SU-DHL-6 (cell line): ENCODE results near the gene TAF12.

Experiments used
- H2AFZ ChIP-seq: fragments of 200-600 bp; sonication (generic); 2 replicates; pipeline ENCODE4 v1.6.1; 2014; ENCODE audit warnings: low read depth, mild to moderate bottlenecking, moderate library complexity, mixed read lengths, antibody characterized with exemption, low read length; ENCODE audit not compliant: severe bottlenecking
- H3F3A ChIP-seq: fragments of 200-600 bp; shearing (Covaris generic); 2 replicates; pipeline ENCODE4 v1.6.0; 2016; ENCODE audit warnings: antibody characterized with exemption, mild to moderate bottlenecking; ENCODE audit not compliant: insufficient read depth
- H3K27ac ChIP-seq: fragments of 200-600 bp; sonication (generic); 2 replicates; pipeline ENCODE4 v1.5.1; 2016; ENCODE audit warnings: low read depth, mild to moderate bottlenecking, low read length, moderate library complexity, mixed read lengths
- H3K27me3 ChIP-seq: fragments of 200-600 bp; sonication (generic), shearing (Covaris generic); 2 replicates; pipeline ENCODE4 v1.6.0; 2014; ENCODE audit warnings: mild to moderate bottlenecking, low read length
- H3K36me3 ChIP-seq: fragments of 200-600 bp; sonication (generic); 2 replicates; pipeline ENCODE4 v1.6.1; 2014; ENCODE audit warnings: mild to moderate bottlenecking, low read length, mixed read lengths
- H3K4me2 ChIP-seq: fragments of 300-600, 200-600 bp; shearing (Covaris generic), sonication (generic); 2 replicates; pipeline ENCODE4 v1.6.0; 2014; ENCODE audit warnings: low read length, low read depth, mild to moderate bottlenecking; ENCODE audit not compliant: poor library complexity, severe bottlenecking
- H3K4me3 ChIP-seq: fragments of 200-600 bp; sonication (generic); 2 replicates; pipeline ENCODE4 v1.5.1; 2014; ENCODE audit warnings: antibody characterized with exemption, low read length, mild to moderate bottlenecking, mixed read lengths; ENCODE audit not compliant: insufficient read depth, poor library complexity, severe bottlenecking
- H3K79me2 ChIP-seq: fragments of 200-600 bp; sonication (generic); 2 replicates; pipeline ENCODE4 v1.6.1; 2014; ENCODE audit warnings: mild to moderate bottlenecking, low read length, moderate library complexity; ENCODE audit not compliant: insufficient read depth
- H3K9ac ChIP-seq: fragments of 200-600 bp; sonication (generic); 2 replicates; pipeline ENCODE4 v1.7.0; 2014; ENCODE audit warnings: mild to moderate bottlenecking, low read length
- H3K9me2 ChIP-seq: fragments of 200-600 bp; sonication (generic); replicated peaks from 2 replicates; pipeline ENCODE4 v1.6.1; 2014; ENCODE audit warnings: low read length; ENCODE audit not compliant: insufficient read depth
- H3K9me3 ChIP-seq: fragments of 200-600 bp; sonication (generic); 2 replicates; pipeline ENCODE4 v1.6.1; 2014; ENCODE audit warnings: low read length, mixed read lengths; ENCODE audit not compliant: insufficient read depth
- H4K20me1 ChIP-seq: fragments of 200-600 bp; sonication (generic); 2 replicates; pipeline ENCODE4 v1.6.1; 2014; ENCODE audit warnings: low read depth, mild to moderate bottlenecking, antibody characterized with exemption, low read length, moderate library complexity, mixed read lengths
- CTCF ChIP-seq: fragments of 200-600 bp; sonication (generic); IDR thresholded peaks from one replicate; pipeline ENCODE4 v1.5.1; 2017; ENCODE audit warnings: antibody characterized with exemption, mild to moderate bottlenecking, low read length, moderate library complexity; ENCODE audit not compliant: insufficient read depth, poor library complexity, severe bottlenecking
- EZH2phosphoT487 ChIP-seq: fragments of 200-600 bp; sonication (generic), shearing (Covaris generic); conservative IDR thresholded peaks from 2 replicates; pipeline ENCODE4 v1.6.1; 2018; ENCODE audit warnings: mild to moderate bottlenecking, antibody characterized with exemption, low read length, moderate library complexity, mixed read lengths

The TAF12 gene

GRCh38 chr1:28668956-28669723 lies 26.3 kb upstream of the TAF12 start:
- no peaks in the 10 kb centered on the region for H3K27me3 ChIP-seq
- no peaks in the 10 kb centered on the region for H3K36me3 ChIP-seq
- TF ChIP-seq CTCF (no peak), EZH2phosphoT487 (no peak)
- H2AFZ ChIP-seq = peak overlapping the region; percentile 20
- H3K9ac ChIP-seq = peak overlapping the region; percentile 100
- peak overlapping the region; percentile 99 for H3K27ac ChIP-seq
- peak overlapping the region; percentile 92 for H3K4me2 ChIP-seq
- H3F3A ChIP-seq = peaks cover 17% of the 10 kb centered on the region
- no peaks in the 10 kb centered on the region for H4K20me1 ChIP-seq
- H3K9me3 ChIP-seq = no peaks in the 10 kb centered on the region
- H3K79me2 ChIP-seq = peaks cover 35% of the 10 kb centered on the region
- peak overlapping the region; percentile 93 for H3K4me3 ChIP-seq
- no peaks in the 10 kb centered on the region for H3K9me2 ChIP-seq

- Histone ChIP-seq H3K79me2 (peaks cover 31% of the 10 kb centered on the region), H3K27me3 (no peaks in the 10 kb centered on the region), H3K4me2 (peak within 1 kb of the TSS; percentile 92), H3K36me3 (no peaks in the 10 kb centered on the region), H4K20me1 (no peaks in the 10 kb centered on the region), H3K9me2 (no peaks in the 10 kb centered on the region), H3K9ac (peak within 1 kb of the TSS; percentile 100), H3F3A (peaks cover 17% of the 10 kb centered on the region), H3K9me3 (no peaks in the 10 kb centered on the region), H2AFZ (peak within 1 kb of the TSS; percentile 49), H3K27ac (peak within 1 kb of the TSS; percentile 99), H3K4me3 (peak within 1 kb of the TSS; percentile 93)
- TF ChIP-seq CTCF (no peak), EZH2phosphoT487 (no peak)
These were observed 25.5 kb upstream of the TAF12 start, which contains the start of gene GMEB1 for GRCh38 chr1:28668191-28668955. TSS of gene GMEB1 (plus strand) at chr1:28668784. CDS start at chr1:28683613, 14,829 bp downstream.

- H2AFZ ChIP-seq = no peak overlapping the region
- peaks cover 17% of the 10 kb centered on the region for H3F3A ChIP-seq
- H4K20me1 ChIP-seq = no peaks in the 10 kb centered on the region
- no peak for TF ChIP-seq CTCF
- no peak for TF ChIP-seq EZH2phosphoT487
- no peaks in the 10 kb centered on the region for H3K9me2 ChIP-seq
- H3K79me2 ChIP-seq = peaks cover 24% of the 10 kb centered on the region
- no peaks in the 10 kb centered on the region for H3K36me3 ChIP-seq
- no peak overlapping the region for H3K4me2 ChIP-seq
- H3K27me3 ChIP-seq = no peaks in the 10 kb centered on the region
- no peak overlapping the region for H3K9ac ChIP-seq
- no peaks in the 10 kb centered on the region for H3K9me3 ChIP-seq
- H3K4me3 ChIP-seq = no peak overlapping the region
- no peak overlapping the region for H3K27ac ChIP-seq
These were observed 23.9 kb upstream of the TAF12 start for GRCh38 chr1:28666806-28667205.
